Measurements from ENCODE around the gene FAM25C. TPM values are rescaled to one million over a fixed set of nuclear protein-coding genes. Genes with fewer than 3 reads are reported as not detected.
"Not testable (repeated sequence)": the region's sequence is repeated elsewhere in the genome, so short reads cannot be mapped to it uniquely, and the experiment has no call there.

Gene FAM25C
- total RNA-seq = not detected

GRCh38 chr10:47999691-48000090, at the start of gene FAM25C:
Gene FAM25C (minus strand): TSS chr10:47999791. CDS start chr10:47999765, 26 bp downstream.
- H3K4me3 Mint-ChIP-seq; H3K27ac Mint-ChIP-seq; H3K4me1 Mint-ChIP-seq; intact Hi-C loops (cut with DNase I, micrococcal nuclease); H3K27me3 Mint-ChIP-seq; H3K9me3 Mint-ChIP-seq (ENCODE audit: low read depth); H3K36me3 Mint-ChIP-seq (ENCODE audit: low read depth); ATAC-seq; POLR2A ChIA-PET; DNase-seq; CTCF ChIA-PET: not testable (repeated sequence)

- H3K4me3 Mint-ChIP-seq; ATAC-seq; intact Hi-C loops (cut with DNase I, micrococcal nuclease); H3K9me3 Mint-ChIP-seq (ENCODE audit: low read depth); POLR2A ChIA-PET; DNase-seq; H3K27me3 Mint-ChIP-seq; H3K4me1 Mint-ChIP-seq; H3K27ac Mint-ChIP-seq; H3K36me3 Mint-ChIP-seq (ENCODE audit: low read depth); CTCF ChIA-PET: not testable (repeated sequence)
These were observed 45.0 kb upstream of the FAM25C start for GRCh38 chr10:48044557-48044956.

DNA sequence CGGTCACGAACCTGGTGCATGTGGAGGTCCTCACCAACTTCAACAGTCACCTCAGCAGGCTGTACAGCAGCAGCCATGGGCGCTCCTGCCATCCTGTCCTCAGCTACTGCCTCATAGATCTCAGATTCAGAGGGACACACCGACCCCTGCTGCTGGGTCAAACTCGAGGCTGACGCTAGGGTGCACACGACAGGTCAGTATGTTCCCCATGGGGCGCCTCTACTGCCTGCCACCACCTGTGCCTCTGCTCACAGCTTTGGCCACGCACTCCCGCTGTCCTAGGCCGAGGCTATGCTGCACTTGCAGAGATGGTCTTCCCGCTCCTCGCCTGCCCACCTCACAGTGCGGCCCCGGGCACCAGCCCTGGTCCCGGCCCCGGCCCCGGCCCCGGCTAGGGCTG, 31.8 kb upstream of the FAM25C start:
- H3K4me3 Mint-ChIP-seq; ATAC-seq; H3K4me1 Mint-ChIP-seq; CTCF ChIA-PET; intact Hi-C loops (cut with DNase I, micrococcal nuclease); H3K27me3 Mint-ChIP-seq; H3K9me3 Mint-ChIP-seq (ENCODE audit: low read depth); POLR2A ChIA-PET; H3K36me3 Mint-ChIP-seq (ENCODE audit: low read depth); DNase-seq; H3K27ac Mint-ChIP-seq: not testable (repeated sequence)

- H3K4me1 Mint-ChIP-seq; H3K27me3 Mint-ChIP-seq; DNase-seq; CTCF ChIA-PET; H3K4me3 Mint-ChIP-seq; H3K9me3 Mint-ChIP-seq (ENCODE audit: low read depth); H3K36me3 Mint-ChIP-seq (ENCODE audit: low read depth); ATAC-seq; POLR2A ChIA-PET; intact Hi-C loops (cut with DNase I, micrococcal nuclease); H3K27ac Mint-ChIP-seq: not testable (repeated sequence)
These were observed 2.7 kb upstream of the FAM25C start for GRCh38 chr10:48002306-48002705.

GRCh38 chr10:47994045-47994444, 5.5 kb downstream of the FAM25C start:
- DNase-seq = not testable (repeated sequence)

GRCh38 chr10:47992560-47992959, 7.0 kb downstream of the FAM25C start:
- DNase-seq; H3K36me3 Mint-ChIP-seq (ENCODE audit: low read depth); H3K27me3 Mint-ChIP-seq; H3K4me1 Mint-ChIP-seq; CTCF ChIA-PET; ATAC-seq; H3K27ac Mint-ChIP-seq; H3K4me3 Mint-ChIP-seq; H3K9me3 Mint-ChIP-seq (ENCODE audit: low read depth); POLR2A ChIA-PET; intact Hi-C loops (cut with DNase I, micrococcal nuclease): not testable (repeated sequence)

More at GRCh38 chr10:47994045-47994444, 5.5 kb downstream of the FAM25C start:
- H3K27ac Mint-ChIP-seq; H3K4me1 Mint-ChIP-seq; H3K9me3 Mint-ChIP-seq (ENCODE audit: low read depth); intact Hi-C loops (cut with DNase I, micrococcal nuclease); H3K27me3 Mint-ChIP-seq; POLR2A ChIA-PET; H3K36me3 Mint-ChIP-seq (ENCODE audit: low read depth); CTCF ChIA-PET; H3K4me3 Mint-ChIP-seq: not testable (repeated sequence)
- peak; percentile 44 for ATAC-seq

DNA sequence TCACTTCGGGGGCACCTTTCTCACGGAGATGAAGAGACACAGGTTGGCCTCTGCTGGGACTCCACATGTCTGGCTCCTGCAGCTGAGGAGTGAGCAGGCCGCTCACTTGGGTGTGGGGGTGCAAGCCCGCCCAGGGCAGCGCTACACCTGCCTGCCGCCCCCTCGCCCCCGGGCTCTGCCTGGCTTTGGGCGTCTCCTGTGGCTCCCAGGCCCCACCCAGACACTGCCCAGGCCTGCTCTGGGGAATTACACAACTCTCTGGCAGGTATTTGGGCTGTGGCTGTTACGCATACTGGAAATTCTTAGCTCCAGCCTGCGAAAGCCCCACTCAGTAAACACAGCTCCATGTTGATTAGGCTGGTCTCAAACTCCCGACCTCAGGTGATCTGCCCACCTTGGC, 7.9 kb downstream of the FAM25C start:
- H3K4me3 Mint-ChIP-seq; CTCF ChIA-PET; H3K9me3 Mint-ChIP-seq (ENCODE audit: low read depth); H3K27me3 Mint-ChIP-seq; ATAC-seq; H3K36me3 Mint-ChIP-seq (ENCODE audit: low read depth); H3K27ac Mint-ChIP-seq; POLR2A ChIA-PET; intact Hi-C loops (cut with DNase I, micrococcal nuclease); H3K4me1 Mint-ChIP-seq; DNase-seq: not testable (repeated sequence)

- intact Hi-C loops (cut with DNase I, micrococcal nuclease); H3K36me3 Mint-ChIP-seq (ENCODE audit: low read depth); H3K4me1 Mint-ChIP-seq; H3K27me3 Mint-ChIP-seq; DNase-seq; CTCF ChIA-PET; H3K27ac Mint-ChIP-seq; H3K9me3 Mint-ChIP-seq (ENCODE audit: low read depth); ATAC-seq; H3K4me3 Mint-ChIP-seq; POLR2A ChIA-PET: not testable (repeated sequence)
These were observed 9.5 kb downstream of the FAM25C start for GRCh38 chr10:47990097-47990496.

GRCh38 chr10:47989542-47989950, 10.0 kb downstream of the FAM25C start:
- not testable (repeated sequence) for ATAC-seq; H3K36me3 Mint-ChIP-seq (ENCODE audit: low read depth)

DNA sequence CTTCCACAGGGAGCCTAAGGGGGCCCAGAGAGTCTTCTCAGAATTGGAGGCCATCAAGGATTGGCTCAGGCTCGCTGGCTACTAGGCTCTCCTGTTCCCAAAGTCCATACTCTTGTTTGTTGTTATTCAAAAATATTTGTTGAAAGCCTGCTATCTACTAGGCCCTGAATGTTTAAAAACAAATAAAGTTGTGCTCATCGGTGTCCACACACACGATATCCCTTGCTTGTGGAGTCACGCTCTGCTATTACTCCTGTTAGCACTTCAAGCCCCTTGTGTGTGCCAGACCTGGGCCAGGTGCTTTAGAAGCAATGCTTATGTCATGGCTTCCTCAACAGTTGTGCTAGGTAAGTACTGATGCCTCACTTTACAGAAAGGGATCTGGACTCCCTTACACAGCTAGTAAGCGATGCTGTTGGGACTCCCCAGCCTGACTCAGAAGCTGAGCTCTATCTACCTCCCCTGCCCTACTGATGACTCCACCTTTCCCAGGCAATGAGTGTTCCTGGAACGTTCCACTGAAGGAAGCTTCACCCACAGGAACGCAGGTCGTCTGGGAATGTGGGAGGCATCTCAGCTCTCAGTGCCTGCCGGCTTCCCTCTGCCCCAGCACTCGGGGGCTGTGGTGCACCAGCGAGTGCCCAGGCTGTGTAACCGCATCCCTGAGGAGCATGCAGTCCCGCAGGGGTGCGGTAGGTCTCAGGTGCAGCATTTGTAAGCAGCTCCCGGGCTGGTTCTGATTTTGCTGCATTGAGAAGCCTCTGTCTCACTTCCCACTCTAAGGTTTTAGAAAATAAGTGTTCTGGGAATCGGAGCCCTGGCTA, 10.7 kb downstream of the FAM25C start:
- H3K36me3 Mint-ChIP-seq (ENCODE audit: low read depth); H3K4me1 Mint-ChIP-seq; POLR2A ChIA-PET; H3K27me3 Mint-ChIP-seq; intact Hi-C loops (cut with DNase I, micrococcal nuclease); H3K27ac Mint-ChIP-seq; DNase-seq; H3K4me3 Mint-ChIP-seq; H3K9me3 Mint-ChIP-seq (ENCODE audit: low read depth); CTCF ChIA-PET: not testable (repeated sequence)
- ATAC-seq = peak; percentile 44

More at GRCh38 chr10:47989542-47989950, 10.0 kb downstream of the FAM25C start:
- H3K9me3 Mint-ChIP-seq (ENCODE audit: low read depth); DNase-seq; H3K27me3 Mint-ChIP-seq; H3K27ac Mint-ChIP-seq; POLR2A ChIA-PET; H3K4me3 Mint-ChIP-seq; intact Hi-C loops (cut with DNase I, micrococcal nuclease); H3K4me1 Mint-ChIP-seq; CTCF ChIA-PET: not testable (repeated sequence)

GRCh38 chr10:47987952-47988351, 11.6 kb downstream of the FAM25C start:
- intact Hi-C loops (cut with DNase I, micrococcal nuclease); H3K4me1 Mint-ChIP-seq; H3K4me3 Mint-ChIP-seq; H3K9me3 Mint-ChIP-seq (ENCODE audit: low read depth); H3K27me3 Mint-ChIP-seq; H3K36me3 Mint-ChIP-seq (ENCODE audit: low read depth); H3K27ac Mint-ChIP-seq; ATAC-seq; DNase-seq; POLR2A ChIA-PET; CTCF ChIA-PET: not testable (repeated sequence)

GRCh38 chr10:47986413-47987230, 13.0 kb downstream of the FAM25C start:
- CTCF ChIA-PET; H3K4me1 Mint-ChIP-seq; H3K27me3 Mint-ChIP-seq; H3K9me3 Mint-ChIP-seq (ENCODE audit: low read depth); H3K4me3 Mint-ChIP-seq; H3K27ac Mint-ChIP-seq; POLR2A ChIA-PET; H3K36me3 Mint-ChIP-seq (ENCODE audit: low read depth); intact Hi-C loops (cut with DNase I, micrococcal nuclease): not testable (repeated sequence)
- peak; percentile 5 for DNase-seq
- peak; percentile 84 for ATAC-seq
